Measurements from ENCODE around the gene GPRASP2.

DNA sequence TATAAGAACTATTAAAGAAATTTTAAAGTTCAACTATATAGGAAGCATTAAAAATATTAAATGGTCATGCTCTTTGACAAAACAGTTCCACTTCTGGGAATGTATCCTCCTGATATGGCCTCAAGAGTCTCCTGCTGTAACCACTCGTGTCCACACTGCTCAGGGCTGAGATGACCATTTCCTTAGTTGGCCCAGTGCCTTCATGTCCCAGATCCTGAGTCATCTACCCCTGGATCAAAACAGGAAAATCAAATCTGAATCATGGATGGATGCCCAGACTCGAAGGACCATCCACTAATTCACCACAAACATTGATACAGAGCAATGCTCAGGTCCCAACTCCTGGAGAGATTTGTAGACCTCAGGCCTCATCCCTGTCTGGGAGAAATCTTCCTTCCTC lies 53.0 kb downstream of the GPRASP2 start:
- TF ChIP-seq EZH2 (IDR thresholded peaks at IDR 0.05; ENCODE audit: insufficient read depth, poor library complexity, severe bottlenecking) (no peak), EZH2phosphoT487 (IDR thresholded peaks at IDR 0.05; ENCODE audit: insufficient read depth, low read depth) (no peak)
